HepG2 (cell line): ENCODE results near the gene ABCC12. TPM values are rescaled to one million over a fixed set of nuclear protein-coding genes. Genes with fewer than 3 reads are reported as not detected.

ENCODE experiments used
- ATAC-seq: fragments of 200-7000 bp; cut with Tn5 transposase; 3 replicates; pipeline ENCODE4 v1.9.1; 2020; ENCODE audit warnings: mild to moderate bottlenecking, moderate library complexity
- BruUV-seq: library from RNA; stranded (reverse); fragments of 400-500 nt; replicated peaks from 2 replicates; lab custom pipeline; 2021; lab: Mats Ljungman, UMichigan
- CTCF ChIA-PET: fragments of 300-600 bp; formaldehyde crosslinking; extraction: SDS; loops from one replicate; lab custom pipeline; 2021; ENCODE audit warnings: low total read pairs, inconsistent platforms, low intra/inter-chr PET ratio; lab: Yijun Ruan, JAX
- POLR2A ChIA-PET: fragments of 350-600 bp; sonication (Branson Sonifier 250); formaldehyde crosslinking; loops from one replicate; lab custom pipeline; 2020; ENCODE audit warnings: antibody characterized with exemption, inconsistent platforms; lab: Yijun Ruan, JAX
- DNase-seq: peaks from one replicate; pipeline ENCODE4 v3.0.0-alpha.2; 2015; ENCODE audit warnings: low spot score
- FAIRE-seq: peaks from 3 replicates; lab custom pipeline; 2011; peaks lifted over from hg19 to GRCh38; lab: Jason Lieb, UNC
- H2AFZ ChIP-seq: one replicate; pipeline ENCODE4 v1.6.1; 2011; ENCODE audit warnings: low read length, inconsistent platforms
- H3K27ac ChIP-seq: fragments of 300-600 bp; 3 replicates; pipeline ENCODE4 v1.8.0; 2011; ENCODE audit warnings: mixed run types, mild to moderate bottlenecking, mixed read lengths, low read length, inconsistent platforms; ENCODE audit not compliant: insufficient read depth; ENCODE audit errors: extremely low read length
- H3K27me3 ChIP-seq, 2 experiments: fragments of 200-600 bp in 1 of 2; 2 replicates in 1 of 2; 3 replicates in 1 of 2; pipeline versions ENCODE4 v1.6.0 to v1.8.0; 2011; ENCODE audit warnings: low read length in 2 of 2, mild to moderate bottlenecking in 2 of 2, moderate library complexity in 2 of 2, inconsistent platforms in 1 of 2; ENCODE audit not compliant: insufficient read depth in 2 of 2, control insufficient read depth in 1 of 2
- H3K36me3 ChIP-seq, 2 experiments: fragments of 200-600 bp in 1 of 2; replicated peaks in 1 of 2; 2 replicates in 1 of 2; 3 replicates in 1 of 2; pipeline versions ENCODE4 v1.5.1 to v1.8.0; 2011; ENCODE audit warnings: low read length in 2 of 2, inconsistent platforms in 1 of 2; ENCODE audit not compliant: insufficient read depth in 2 of 2, control insufficient read depth in 1 of 2
- H3K4me1 ChIP-seq: 2 replicates; pipeline ENCODE4 v1.5.1; 2012; ENCODE audit warnings: low read length, inconsistent platforms; ENCODE audit not compliant: insufficient read depth
- H3K4me2 ChIP-seq: 2 replicates; pipeline ENCODE4 v1.6.0; 2011; ENCODE audit warnings: low read depth, low read length, inconsistent platforms
- H3K4me3 ChIP-seq, 3 experiments: fragments of 200-600 bp in 1 of 3; sonication (generic), shearing (Covaris generic) in 1 of 3; replicated peaks in 1 of 3; 2 replicates each; pipeline ENCODE4 v1.5.1; 2011 to 2016; ENCODE audit warnings: low read length in 3 of 3, inconsistent platforms in 2 of 3, low read depth in 2 of 3, mild to moderate bottlenecking in 2 of 3, control low read depth in 1 of 3, mixed read lengths in 1 of 3; ENCODE audit not compliant: insufficient read depth in 1 of 3
- H3K79me2 ChIP-seq: one replicate; pipeline ENCODE4 v1.6.1; 2011; ENCODE audit warnings: low read length, inconsistent platforms; ENCODE audit not compliant: insufficient read depth
- H3K9ac ChIP-seq: 2 replicates; pipeline ENCODE4 v1.6.0; 2011; ENCODE audit warnings: mild to moderate bottlenecking, low read depth, low read length, inconsistent platforms; ENCODE audit not compliant: insufficient read depth
- H3K9me3 ChIP-seq: 2 replicates; pipeline ENCODE4 v1.5.1; 2012; ENCODE audit warnings: mild to moderate bottlenecking, low read length
- H4K20me1 ChIP-seq: 2 replicates; pipeline ENCODE4 v1.6.0; 2011; ENCODE audit warnings: inconsistent platforms, mild to moderate bottlenecking, low read length, moderate library complexity; ENCODE audit not compliant: insufficient read depth
- ARHGAP35 ChIP-seq: sonication (generic); formaldehyde crosslinking; IDR thresholded peaks from 2 replicates; pipeline ENCODE4 v1.9.0; 2022; ENCODE audit warnings: mild to moderate bottlenecking, inconsistent platforms, moderate library complexity, missing genetic modification reagents, borderline replicate concordance
- BRF2 ChIP-seq: sonication (generic); formaldehyde crosslinking; IDR thresholded peaks from 2 replicates; pipeline ENCODE4 v1.8.1; 2022; ENCODE audit warnings: mild to moderate bottlenecking, missing genetic modification reagents
- CBX1 ChIP-seq: IDR thresholded peaks from one replicate; pipeline ENCODE4 v1.6.1; 2016; ENCODE audit warnings: antibody characterized with exemption, low read depth
- HNF4A ChIP-seq: sonication (generic); formaldehyde crosslinking; IDR thresholded peaks from 2 replicates; pipeline ENCODE4 v1.4.0; 2020; ENCODE audit warnings: missing genetic modification reagents
- KLF12 ChIP-seq: sonication (generic); formaldehyde crosslinking; IDR thresholded peaks from 2 replicates; pipeline ENCODE4 v1.4.0; 2020; ENCODE audit warnings: missing genetic modification reagents, borderline replicate concordance
- MATR3 ChIP-seq: sonication (generic); formaldehyde crosslinking; IDR thresholded peaks from 2 replicates; pipeline ENCODE4 v1.4.0; 2020; ENCODE audit warnings: missing genetic modification reagents
- PATZ1 ChIP-seq: sonication (generic); formaldehyde crosslinking; IDR thresholded peaks from 2 replicates; pipeline ENCODE4 v1.4.0; 2020; ENCODE audit warnings: missing genetic modification reagents
- PHF5A ChIP-seq: IDR thresholded peaks from one replicate; pipeline ENCODE4 v1.6.1; 2018; ENCODE audit warnings: low read depth, missing genetic modification reagents; ENCODE audit not compliant: unreplicated experiment
- SYNCRIP ChIP-seq: fragments of 200-400 bp; formaldehyde crosslinking; IDR thresholded peaks from 2 replicates; pipeline ENCODE4 v1.6.1; 2018; ENCODE audit warnings: mild to moderate bottlenecking, low read depth, low read length; ENCODE audit not compliant: insufficient read depth
- TEAD2 ChIP-seq: sonication (generic); formaldehyde crosslinking; IDR thresholded peaks from 2 replicates; pipeline ENCODE4 v1.9.0; 2021; ENCODE audit warnings: missing genetic modification reagents
- ZBTB38 ChIP-seq: sonication (generic); formaldehyde crosslinking; IDR thresholded peaks from 2 replicates; pipeline ENCODE4 v1.5.1; 2020; ENCODE audit warnings: mild to moderate bottlenecking, missing genetic modification reagents
- ZEB1 ChIP-seq: IDR thresholded peaks from 2 replicates; pipeline ENCODE4 v1.6.1; 2012; ENCODE audit warnings: mild to moderate bottlenecking, low read depth, inconsistent platforms; ENCODE audit not compliant: insufficient replicate concordance
- ZKSCAN8 ChIP-seq: IDR thresholded peaks from 2 replicates; pipeline ENCODE4 v1.6.1; 2016; ENCODE audit warnings: borderline replicate concordance, missing genetic modification reagents, missing compliant biosample characterization
- ZNF362 ChIP-seq: sonication (generic); formaldehyde crosslinking; IDR thresholded peaks from 2 replicates; pipeline ENCODE4 v1.4.0; 2020; ENCODE audit warnings: missing genetic modification reagents, mild to moderate bottlenecking, borderline replicate concordance
- ZNF484 ChIP-seq: sonication (generic); formaldehyde crosslinking; IDR thresholded peaks from 2 replicates; pipeline ENCODE4 v1.5.1; 2020; ENCODE audit warnings: mild to moderate bottlenecking, low read depth, missing genetic modification reagents, borderline replicate concordance
- WGBS: methylation state at CpG from one replicate; pipeline ENCODE4 v1.1.6; 2017; ENCODE audit warnings: low lambda C conversion rate; 5-methylcytosine and 5-hydroxymethylcytosine counted together
- in situ Hi-C: cut with HindIII; loops from 2 replicates; pipeline ENCODE4 v1.10.0; 2017; ENCODE audit warnings: low pct_unique_long_range_greater_than_20kb; ENCODE audit not compliant: extremely low pct_ligation_motif_present
- intact Hi-C: fragments of 100-400 bp; cut with micrococcal nuclease; formaldehyde crosslinking; loops from one replicate; pipeline ENCODE4 v1.10.0; 2022; ENCODE audit not compliant: unreplicated experiment
- polyA plus RNA-seq, 8 experiments: library from polyadenylated mRNA; depleted of rRNA in 3 of 8; stranded (reverse) in 7 of 8; unstranded in 1 of 8; fragments of >200 nt; fragmentation: Illumina TruSeq in 4 of 8; extraction: Trizol in 4 of 8; gene quantifications; 2 replicates each; pipeline versions ENCODE4 v1.2.1 to v1.2.3, GENCODE V29; 2011 to 2016; ENCODE audit warnings: low read depth in 4 of 8, missing spikeins in 1 of 8, mixed read lengths in 1 of 8; ENCODE audit not compliant: insufficient read depth in 1 of 8
- total RNA-seq, 5 experiments: library from RNA; depleted of rRNA; stranded (reverse); fragments of >200 nt; fragmentation: Illumina TruSeq; extraction: Trizol; gene quantifications; 2 replicates each; pipeline ENCODE4 v1.2.3, GENCODE V29; 2016; ENCODE audit warnings: low read depth in 1 of 5

ABCC12 gene
- total and polyA plus RNA-seq, 2 of the 13 experiments (the other 11 are each of a cell fraction or from before 2014, with no cell fraction given): not detected

- H2AFZ ChIP-seq: no peak overlapping the region
- no peaks in the 10 kb centered on the region for H3K36me3 ChIP-seq
- H4K20me1 ChIP-seq: no peaks in the 10 kb centered on the region
- WGBS: 2% methylated on average over 2 of the region's 2 CpGs
- H3K27ac ChIP-seq: no peak overlapping the region
- no peak for FAIRE-seq
- no peaks in the 10 kb centered on the region for H3K9me3 ChIP-seq
- in situ Hi-C loops (no loop called here), intact Hi-C loops (no loop called here)
- H3K9ac ChIP-seq: no peak overlapping the region
- ATAC-seq: no peak
- H3K4me2 ChIP-seq: no peak overlapping the region
- TF ChIP-seq ZNF484 (no peak), CBX1 (no peak), ZBTB38 (no peak), KLF12 (CRISPR knock-in tag) (no peak), ARHGAP35 (CRISPR knock-in tag) (no peak), PATZ1 (CRISPR knock-in tag) (no peak), ZEB1 (no peak), ZKSCAN8 (CRISPR knock-in tag) (no peak), SYNCRIP (no peak), PHF5A (CRISPR knock-in tag) (no peak), ZNF362 (CRISPR knock-in tag) (no peak), TEAD2 (CRISPR knock-in tag) (no peak), HNF4A (CRISPR knock-in tag) (no peak), MATR3 (CRISPR knock-in tag) (no peak), BRF2 (CRISPR knock-in tag) (no peak)
- peaks cover 0 to 17% of the 10 kb centered on the region in 2 experiments; a peak in 2 of 5 replicates for H3K27me3 ChIP-seq
- no peak for DNase-seq
- H3K79me2 ChIP-seq: no peaks in the 10 kb centered on the region
- H3K4me1 ChIP-seq: no peaks in the 10 kb centered on the region
- no TSS peak for BruUV-seq
- POLR2A ChIA-PET: no interaction called here
- CTCF ChIA-PET: no interaction called here
- H3K4me3 ChIP-seq: no peak overlapping the region
Measured at GRCh38 chr16:48138543-48138942, 17.2 kb downstream of the ABCC12 start.
